HepG2 (cell line): Measurements from ENCODE around the gene PIK3C3. TPM values are rescaled to one million over a fixed set of nuclear protein-coding genes. Genes with fewer than 3 reads are reported as not detected.

Experiments
- ATAC-seq: fragments of 200-7000 bp; cut with Tn5 transposase; 3 replicates; pipeline ENCODE4 v1.9.1; 2020; ENCODE audit warnings: mild to moderate bottlenecking, moderate library complexity
- BruUV-seq: library from RNA; stranded (reverse); fragments of 400-500 nt; replicated peaks from 2 replicates; lab custom pipeline; 2021; lab: Mats Ljungman, UMichigan
- CTCF ChIA-PET: fragments of 300-600 bp; formaldehyde crosslinking; extraction: SDS; loops from one replicate; lab custom pipeline; 2021; ENCODE audit warnings: low total read pairs, inconsistent platforms, low intra/inter-chr PET ratio; lab: Yijun Ruan, JAX
- POLR2A ChIA-PET: fragments of 350-600 bp; sonication (Branson Sonifier 250); formaldehyde crosslinking; loops from one replicate; lab custom pipeline; 2020; ENCODE audit warnings: antibody characterized with exemption, inconsistent platforms; lab: Yijun Ruan, JAX
- DNase-seq: peaks from one replicate; pipeline ENCODE4 v3.0.0-alpha.2; 2015; ENCODE audit warnings: low spot score
- FAIRE-seq: peaks from 3 replicates; lab custom pipeline; 2011; peaks lifted over from hg19 to GRCh38; lab: Jason Lieb, UNC
- H2AFZ ChIP-seq: one replicate; pipeline ENCODE4 v1.6.1; 2011; ENCODE audit warnings: low read length, inconsistent platforms
- H3K27ac ChIP-seq: fragments of 300-600 bp; 3 replicates; pipeline ENCODE4 v1.8.0; 2011; ENCODE audit warnings: mixed run types, mild to moderate bottlenecking, mixed read lengths, low read length, inconsistent platforms; ENCODE audit not compliant: insufficient read depth; ENCODE audit errors: extremely low read length
- H3K27me3 ChIP-seq, 2 experiments: fragments of 200-600 bp in 1 of 2; 2 replicates in 1 of 2; 3 replicates in 1 of 2; pipeline versions ENCODE4 v1.6.0 to v1.8.0; 2011; ENCODE audit warnings: low read length in 2 of 2, mild to moderate bottlenecking in 2 of 2, moderate library complexity in 2 of 2, inconsistent platforms in 1 of 2; ENCODE audit not compliant: insufficient read depth in 2 of 2, control insufficient read depth in 1 of 2
- H3K36me3 ChIP-seq, 2 experiments: fragments of 200-600 bp in 1 of 2; replicated peaks in 1 of 2; 2 replicates in 1 of 2; 3 replicates in 1 of 2; pipeline versions ENCODE4 v1.5.1 to v1.8.0; 2011; ENCODE audit warnings: low read length in 2 of 2, inconsistent platforms in 1 of 2; ENCODE audit not compliant: insufficient read depth in 2 of 2, control insufficient read depth in 1 of 2
- H3K4me1 ChIP-seq: 2 replicates; pipeline ENCODE4 v1.5.1; 2012; ENCODE audit warnings: low read length, inconsistent platforms; ENCODE audit not compliant: insufficient read depth
- H3K4me2 ChIP-seq: 2 replicates; pipeline ENCODE4 v1.6.0; 2011; ENCODE audit warnings: low read depth, low read length, inconsistent platforms
- H3K4me3 ChIP-seq, 3 experiments: fragments of 200-600 bp in 1 of 3; sonication (generic), shearing (Covaris generic) in 1 of 3; replicated peaks in 1 of 3; 2 replicates each; pipeline ENCODE4 v1.5.1; 2011 to 2016; ENCODE audit warnings: low read length in 3 of 3, inconsistent platforms in 2 of 3, low read depth in 2 of 3, mild to moderate bottlenecking in 2 of 3, control low read depth in 1 of 3, mixed read lengths in 1 of 3; ENCODE audit not compliant: insufficient read depth in 1 of 3
- H3K79me2 ChIP-seq: one replicate; pipeline ENCODE4 v1.6.1; 2011; ENCODE audit warnings: low read length, inconsistent platforms; ENCODE audit not compliant: insufficient read depth
- H3K9ac ChIP-seq: 2 replicates; pipeline ENCODE4 v1.6.0; 2011; ENCODE audit warnings: mild to moderate bottlenecking, low read depth, low read length, inconsistent platforms; ENCODE audit not compliant: insufficient read depth
- H3K9me3 ChIP-seq: 2 replicates; pipeline ENCODE4 v1.5.1; 2012; ENCODE audit warnings: mild to moderate bottlenecking, low read length
- H4K20me1 ChIP-seq: 2 replicates; pipeline ENCODE4 v1.6.0; 2011; ENCODE audit warnings: inconsistent platforms, mild to moderate bottlenecking, low read length, moderate library complexity; ENCODE audit not compliant: insufficient read depth
- KLF9 ChIP-seq: IDR thresholded peaks from 2 replicates; pipeline ENCODE4 v1.6.1; 2016; ENCODE audit warnings: low read depth
- MAFF ChIP-seq: IDR thresholded peaks from 2 replicates; pipeline ENCODE4 v1.6.1; 2011; ENCODE audit warnings: low read depth, low read length, improper control_type of control experiment
- MAFK ChIP-seq, 2 experiments: IDR thresholded peaks in 1 of 2; conservative IDR thresholded peaks in 1 of 2; 2 replicates each; pipeline ENCODE4 v1.6.1; 2011; ENCODE audit warnings: improper control_type of control experiment in 2 of 2, low read length in 2 of 2
- PPARG ChIP-seq: conservative IDR thresholded peaks from 2 replicates; pipeline ENCODE4 v1.6.1; 2016; ENCODE audit warnings: missing biosample characterization, missing genetic modification reagents
- ZNF652 ChIP-seq: IDR thresholded peaks from 2 replicates; pipeline ENCODE4 v1.6.1; 2016; ENCODE audit warnings: low read depth, borderline replicate concordance
- WGBS: methylation state at CpG from one replicate; pipeline ENCODE4 v1.1.6; 2017; ENCODE audit warnings: low lambda C conversion rate; 5-methylcytosine and 5-hydroxymethylcytosine counted together
- in situ Hi-C: cut with HindIII; loops from 2 replicates; pipeline ENCODE4 v1.10.0; 2017; ENCODE audit warnings: low pct_unique_long_range_greater_than_20kb; ENCODE audit not compliant: extremely low pct_ligation_motif_present
- intact Hi-C: fragments of 100-400 bp; cut with micrococcal nuclease; formaldehyde crosslinking; loops from one replicate; pipeline ENCODE4 v1.10.0; 2022; ENCODE audit not compliant: unreplicated experiment
- polyA plus RNA-seq, 8 experiments: library from polyadenylated mRNA; depleted of rRNA in 3 of 8; stranded (reverse) in 7 of 8; unstranded in 1 of 8; fragments of >200 nt; fragmentation: Illumina TruSeq in 4 of 8; extraction: Trizol in 4 of 8; gene quantifications; 2 replicates each; pipeline versions ENCODE4 v1.2.1 to v1.2.3, GENCODE V29; 2011 to 2016; ENCODE audit warnings: low read depth in 4 of 8, missing spikeins in 1 of 8, mixed read lengths in 1 of 8; ENCODE audit not compliant: insufficient read depth in 1 of 8
- total RNA-seq, 5 experiments: library from RNA; depleted of rRNA; stranded (reverse); fragments of >200 nt; fragmentation: Illumina TruSeq; extraction: Trizol; gene quantifications; 2 replicates each; pipeline ENCODE4 v1.2.3, GENCODE V29; 2016; ENCODE audit warnings: low read depth in 1 of 5

The PIK3C3 gene
- total and polyA plus RNA-seq, 2 of the 13 experiments (the other 11 are each of a cell fraction or from before 2014, with no cell fraction given): 42.8 to 46.4 TPM

GRCh38 chr18:41972067-41972925 is 17.3 kb downstream of the PIK3C3 start:
- H3K27ac ChIP-seq: no peak overlapping the region
- FAIRE-seq (no peak), ATAC-seq (no peak), DNase-seq (no peak)
- H3K4me2 ChIP-seq: no peak overlapping the region
- intact Hi-C loops: no loop called here
- H2AFZ ChIP-seq: no peak overlapping the region
- peaks cover 2% of the 10 kb centered on the region for H3K79me2 ChIP-seq
- no peaks in the 10 kb centered on the region for H3K27me3 ChIP-seq
- no peak overlapping the region for H3K4me3 ChIP-seq
- POLR2A ChIA-PET: no interaction called here
- peaks cover 5% of the 10 kb centered on the region; the same call in 1 of the 2 replicates for H4K20me1 ChIP-seq
- no TSS peak for BruUV-seq
- no peak overlapping the region for H3K9ac ChIP-seq
- H3K9me3 ChIP-seq: no peaks in the 10 kb centered on the region
- in situ Hi-C loops: no loop called here
- H3K4me1 ChIP-seq: no peaks in the 10 kb centered on the region
- WGBS: 77% methylated on average over 3 of the region's 3 CpGs
- peaks cover 2 to 25% of the 10 kb centered on the region in 2 experiments for H3K36me3 ChIP-seq
- TF ChIP-seq KLF9 (CRISPR knock-in tag) (no peak), MAFK (conservative IDR thresholded peaks at IDR 0.05 in 1 of 2, IDR thresholded peaks at IDR 0.05 in 1 of 2; ENCODE audit: low read length in 2 of 2) (peak; percentile 87 to 88), MAFF (peak; percentile 83)
- CTCF ChIA-PET: no interaction called here

GRCh38 chr18:41973983-41974382 is 18.9 kb downstream of the PIK3C3 start:
- H3K36me3 ChIP-seq: peaks cover 0 to 17% of the 10 kb centered on the region in 2 experiments; a peak in 4 of 5 replicates
- H3K9ac ChIP-seq: no peak overlapping the region
- ATAC-seq: no peak
- TF ChIP-seq PPARG (CRISPR knock-in tag) (no peak), ZNF652 (peak; percentile 38; the same call in 1 of the 2 replicates)
- no TSS peak for BruUV-seq
- POLR2A ChIA-PET: no interaction called here
- H3K27me3 ChIP-seq: no peaks in the 10 kb centered on the region
- CTCF ChIA-PET: no interaction called here
- no peak overlapping the region for H3K27ac ChIP-seq
- in situ Hi-C loops (no loop called here), intact Hi-C loops (no loop called here)
- no peak overlapping the region for H3K4me2 ChIP-seq
- peaks cover 5% of the 10 kb centered on the region; the same call in 1 of the 2 replicates for H4K20me1 ChIP-seq
- no peaks in the 10 kb centered on the region for H3K79me2 ChIP-seq
- no peak for FAIRE-seq
- DNase-seq: no peak
- no peaks in the 10 kb centered on the region for H3K9me3 ChIP-seq
- no peak overlapping the region for H3K4me3 ChIP-seq
- no peak overlapping the region for H2AFZ ChIP-seq
- 98% methylated on average over 2 of the region's 2 CpGs for WGBS
- H3K4me1 ChIP-seq: no peaks in the 10 kb centered on the region
